ENCODE measurements around the gene DNAH17. TPM values are rescaled to one million over a fixed set of nuclear protein-coding genes. Genes with fewer than 3 reads are reported as not detected.

DNAH17 gene
- total RNA-seq, 2 donors from 2014 or later: 0.10 TPM; not detected in 1

DNA sequence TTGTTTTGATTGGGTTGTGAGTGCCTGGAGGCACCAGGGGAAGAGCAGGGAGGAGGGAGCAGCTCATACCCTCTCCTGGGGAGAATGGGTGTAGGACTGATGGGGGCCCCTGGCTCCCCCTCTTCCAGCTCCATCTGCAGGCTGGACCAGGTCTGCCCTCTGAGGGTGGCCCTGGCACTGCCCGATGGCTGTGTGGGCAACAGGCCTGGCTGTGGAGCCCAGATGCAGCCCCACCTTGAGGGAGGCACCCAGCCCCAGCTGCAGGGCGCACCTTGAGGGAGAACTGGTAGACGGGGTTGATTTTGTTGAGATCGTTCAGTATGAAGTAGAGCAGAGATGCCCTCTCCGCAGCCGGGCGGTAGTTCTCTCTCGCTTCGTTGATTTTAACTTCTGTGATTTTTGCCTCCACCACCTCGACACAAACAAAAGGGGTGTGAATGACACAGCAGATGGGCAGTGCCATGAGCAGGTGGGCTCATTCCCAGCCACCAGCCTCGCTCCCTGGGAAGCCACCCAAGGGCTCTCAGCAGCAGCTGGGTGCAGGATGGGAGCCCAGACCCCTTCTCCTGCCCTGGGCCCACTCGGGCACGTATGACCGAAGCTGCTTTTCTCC, 127.1 kb downstream of the DNAH17 start:
- intact Hi-C loops (cut with DNase I): no loop called here
- no peak for DNase-seq (ENCODE audit: low spot score)

DNA sequence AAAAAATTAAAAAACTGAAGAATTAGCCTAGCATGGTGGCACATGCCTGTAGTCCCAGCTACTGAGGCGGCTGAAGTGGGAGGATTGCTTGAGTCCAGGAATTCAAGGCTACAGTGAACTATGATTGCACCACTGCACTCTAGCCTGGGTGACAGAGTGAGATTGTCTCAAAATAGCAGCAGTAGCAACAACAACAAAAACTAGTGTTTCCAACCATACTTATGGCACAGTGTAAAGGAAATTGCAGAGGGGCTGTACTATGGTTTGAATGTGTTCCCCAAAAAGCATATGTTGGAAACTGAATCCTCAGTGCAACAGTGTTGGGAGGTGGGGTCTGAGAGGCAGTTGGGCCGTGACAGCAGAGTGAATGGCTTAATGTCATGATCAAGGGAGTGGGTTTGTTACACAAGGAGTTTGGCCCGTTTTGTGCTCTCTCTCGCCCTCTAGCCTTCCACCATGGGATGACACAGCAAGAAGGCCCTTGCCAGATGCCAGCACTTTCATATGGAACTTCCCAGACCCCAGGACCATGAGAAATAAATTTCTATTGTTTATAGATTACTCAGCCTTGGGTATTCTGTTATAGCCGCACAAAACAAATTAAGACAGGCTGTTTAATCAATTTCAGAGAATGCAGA, 128.7 kb downstream of the DNAH17 start:
- intact Hi-C loops (cut with DNase I): no loop called here
- no peak for DNase-seq (ENCODE audit: low spot score)

DNA sequence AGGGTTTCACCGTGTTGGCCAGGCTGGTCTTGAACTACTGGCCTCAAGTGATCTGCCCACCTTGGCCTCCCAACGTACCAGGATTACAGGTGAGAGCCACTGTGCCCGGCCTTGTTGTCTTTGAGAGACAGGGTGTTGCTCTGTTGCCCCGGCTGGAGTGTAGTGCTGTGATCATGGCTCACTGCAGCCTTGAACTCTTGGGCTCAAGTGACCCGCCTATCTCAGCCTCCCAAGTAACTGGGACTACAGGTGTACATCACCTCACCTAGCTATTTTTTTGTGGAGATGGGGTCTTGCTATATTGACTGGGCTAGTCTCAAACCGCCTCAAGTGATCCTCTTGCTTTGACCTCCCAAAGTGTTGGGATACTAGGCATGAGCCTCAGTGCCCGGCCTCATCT, 130.4 kb downstream of the DNAH17 start:
- intact Hi-C loops (cut with DNase I): no loop called here

DNA sequence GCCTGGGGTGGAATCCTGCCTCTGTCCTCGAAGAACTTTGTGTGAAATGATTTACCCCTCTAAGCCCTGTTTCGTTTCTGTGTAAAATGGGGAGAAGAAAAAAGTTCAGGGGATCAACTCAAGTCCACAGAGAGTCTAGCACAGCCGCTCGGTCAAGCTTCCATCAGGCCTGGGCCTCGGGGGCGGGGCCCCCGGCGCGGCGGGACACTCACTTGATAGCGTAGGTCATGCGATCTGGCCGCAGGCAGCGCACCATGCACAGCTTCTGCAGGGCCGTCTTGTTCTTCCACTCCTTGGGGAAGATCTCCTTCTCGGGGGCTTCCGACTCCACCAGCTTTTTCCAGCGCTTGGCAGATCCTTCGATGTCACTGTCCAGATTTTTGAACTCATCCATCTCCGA, 132.8 kb downstream of the DNAH17 start:
- intact Hi-C loops (cut with DNase I): no loop called here
- DNase-seq (ENCODE audit: low spot score): no peak

More for the DNA sequence above, 130.4 kb downstream of the DNAH17 start:
- no peak for DNase-seq (ENCODE audit: low spot score)

DNA sequence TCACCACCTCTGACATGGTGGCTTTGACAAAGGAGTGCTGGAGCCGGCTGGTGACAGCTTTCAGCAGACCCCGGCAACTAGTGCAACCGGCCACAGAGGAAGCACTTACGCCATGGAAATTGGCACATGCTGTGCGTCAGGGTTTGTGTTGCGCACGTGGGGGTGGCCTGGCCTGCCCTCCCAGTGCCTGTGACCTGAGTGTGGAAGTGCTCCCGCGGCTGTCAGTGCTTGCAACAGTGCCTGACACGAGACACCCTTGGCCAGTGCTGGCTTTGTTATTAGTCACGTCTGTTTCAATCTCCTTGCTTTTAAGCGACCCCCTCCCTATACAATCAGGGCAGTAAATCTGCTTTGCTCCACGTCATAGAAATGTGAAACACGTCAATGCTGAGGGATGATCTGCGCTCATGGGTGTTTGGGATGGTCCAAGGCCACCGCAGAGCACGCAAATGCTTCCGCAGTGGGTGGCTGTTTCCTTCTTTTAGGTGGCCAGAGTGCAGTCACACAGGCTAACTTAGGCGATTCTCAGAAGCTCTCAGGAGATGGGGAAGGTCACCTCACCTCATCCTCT, 134.5 kb downstream of the DNAH17 start:
- DNase-seq (ENCODE audit: low spot score): peak; percentile 94
- intact Hi-C loops (cut with DNase I): no loop called here

DNA sequence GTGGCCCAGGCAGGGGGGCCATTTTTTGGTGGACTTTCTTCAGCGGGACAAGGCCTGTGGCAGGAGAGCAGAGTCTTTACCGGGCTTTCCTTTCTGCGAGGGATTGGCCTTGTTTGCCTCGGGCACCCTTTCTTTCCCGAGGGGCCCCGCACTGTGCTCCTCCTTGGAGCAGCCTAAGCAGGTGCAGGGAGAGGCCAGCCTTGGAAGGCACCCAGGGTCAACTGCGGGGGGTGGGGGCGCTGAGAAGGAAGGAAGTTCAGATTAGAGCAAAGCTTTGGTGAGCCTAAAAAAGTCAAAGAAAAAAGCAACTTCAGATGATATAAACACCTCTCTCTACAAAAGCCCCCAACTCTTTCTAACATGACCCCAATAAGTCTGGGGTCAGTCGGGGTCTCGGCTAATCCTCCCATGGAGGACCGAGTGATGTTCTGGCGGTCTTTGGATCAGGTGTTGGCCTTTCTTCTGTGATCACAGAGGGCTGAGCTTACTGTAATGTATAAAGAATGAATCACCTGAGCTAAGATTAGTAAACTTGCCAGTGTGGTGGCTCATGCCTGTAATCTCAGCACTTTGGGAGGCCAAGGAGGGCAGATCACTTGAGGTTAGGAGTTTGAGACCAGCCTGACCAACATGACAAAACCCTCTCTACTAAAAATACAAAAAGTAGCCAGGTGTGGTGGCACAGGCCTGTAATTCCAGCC, 135.8 kb downstream of the DNAH17 start:
- no peak for DNase-seq (ENCODE audit: low spot score)
- intact Hi-C loops (cut with DNase I): no loop called here

DNA sequence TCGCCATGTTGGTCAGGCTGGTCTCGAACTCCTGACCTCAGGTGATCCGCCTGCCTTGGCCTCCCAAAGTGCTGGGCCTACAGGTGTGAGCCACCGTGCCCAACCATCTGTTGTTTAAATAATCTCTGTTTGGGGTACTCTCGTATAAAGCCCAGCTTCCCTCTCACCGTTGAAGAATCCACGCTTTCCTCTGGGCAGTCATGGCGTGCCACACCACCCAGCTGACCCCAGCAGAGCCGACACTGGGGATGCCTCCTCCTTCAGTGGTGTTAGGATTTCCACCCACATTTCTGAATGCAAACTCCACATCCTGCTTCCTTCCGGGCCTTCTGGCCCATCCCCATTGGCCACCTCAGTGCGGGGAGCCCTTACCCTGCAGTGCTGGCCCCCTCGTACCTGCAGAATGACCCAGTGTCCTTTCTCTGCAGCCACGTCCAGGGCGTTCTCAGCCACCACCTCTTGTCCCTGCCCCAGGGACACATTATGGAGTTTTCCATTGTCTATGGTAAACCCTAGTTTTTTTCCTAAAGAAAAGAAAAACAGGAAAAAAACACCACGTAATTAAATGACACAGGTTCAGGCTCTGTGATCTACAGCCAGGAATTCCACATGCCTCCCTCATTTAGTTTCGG, 138.4 kb downstream of the DNAH17 start:
- intact Hi-C loops (cut with DNase I): loop anchor here in 1 of 2 donors (5.0 kb wide), 1 partner anchor 1142 kb away; no protein-coding TSS in a partner anchor

DNA sequence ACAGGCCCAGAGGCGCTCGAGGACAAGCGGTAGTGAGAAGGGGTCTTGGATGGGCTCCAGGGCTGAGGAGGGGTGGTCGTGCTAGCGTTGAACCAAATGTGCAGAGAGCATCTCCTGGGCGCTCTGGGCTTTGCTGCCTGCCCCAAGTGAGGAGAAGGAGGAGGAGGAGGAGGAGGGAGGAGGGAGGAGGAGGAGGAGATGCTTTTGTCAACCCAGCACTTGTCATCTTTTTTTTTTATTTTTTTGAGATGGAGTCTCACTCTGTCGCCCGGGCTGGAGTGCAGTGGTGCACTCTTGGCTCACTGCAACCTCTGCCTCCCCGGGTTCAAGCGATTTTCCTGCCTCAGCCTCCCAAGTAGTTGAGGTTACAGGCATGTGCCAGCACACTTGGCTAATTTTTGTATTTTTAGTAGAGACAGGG, 138.9 kb downstream of the DNAH17 start:
- intact Hi-C loops (cut with DNase I): loop anchor here in 1 of 2 donors (5.0 kb wide), 1 partner anchor 1141 kb away; no protein-coding TSS in a partner anchor
- DNase-seq (ENCODE audit: low spot score): no peak

More for the DNA sequence above, 138.4 kb downstream of the DNAH17 start:
- no peak for DNase-seq (ENCODE audit: low spot score)

DNA sequence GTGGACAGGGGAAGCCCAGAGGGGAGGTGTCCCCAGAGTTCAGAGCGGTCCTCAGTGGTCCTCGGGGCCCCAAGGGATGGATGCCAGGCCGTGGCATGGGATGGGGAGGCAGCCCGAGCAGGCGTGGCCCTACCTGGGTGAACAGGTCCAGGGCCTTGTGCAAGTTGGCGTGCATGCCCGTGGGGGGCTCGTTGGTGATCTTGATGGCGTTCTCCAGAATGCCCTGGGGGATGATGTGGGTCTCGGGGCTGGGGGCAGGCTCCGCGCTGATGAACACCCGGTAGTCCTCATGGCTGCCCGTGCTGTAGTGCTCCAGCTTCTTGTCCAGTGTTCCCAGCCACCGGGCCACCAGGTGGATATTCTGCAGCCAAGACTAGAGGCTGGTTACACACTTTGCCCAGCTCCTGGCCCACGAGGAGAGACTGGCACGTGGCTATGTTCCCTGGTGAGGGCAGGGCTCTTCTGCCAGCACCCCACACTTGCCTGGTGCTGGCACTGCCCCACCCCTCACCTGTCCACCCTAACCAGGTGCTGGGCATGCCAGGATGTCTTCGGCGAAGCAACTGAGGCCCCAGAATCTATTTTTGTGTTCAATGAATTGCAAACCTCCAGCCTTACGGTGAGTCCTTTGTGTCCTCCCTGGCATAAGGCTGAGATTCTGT, 139.6 kb downstream of the DNAH17 start:
- intact Hi-C loops (cut with DNase I): loop anchor here in 1 of 2 donors (5.0 kb wide), 1 partner anchor 1140 kb away; no protein-coding TSS in a partner anchor
- DNase-seq (ENCODE audit: low spot score): no peak

DNA sequence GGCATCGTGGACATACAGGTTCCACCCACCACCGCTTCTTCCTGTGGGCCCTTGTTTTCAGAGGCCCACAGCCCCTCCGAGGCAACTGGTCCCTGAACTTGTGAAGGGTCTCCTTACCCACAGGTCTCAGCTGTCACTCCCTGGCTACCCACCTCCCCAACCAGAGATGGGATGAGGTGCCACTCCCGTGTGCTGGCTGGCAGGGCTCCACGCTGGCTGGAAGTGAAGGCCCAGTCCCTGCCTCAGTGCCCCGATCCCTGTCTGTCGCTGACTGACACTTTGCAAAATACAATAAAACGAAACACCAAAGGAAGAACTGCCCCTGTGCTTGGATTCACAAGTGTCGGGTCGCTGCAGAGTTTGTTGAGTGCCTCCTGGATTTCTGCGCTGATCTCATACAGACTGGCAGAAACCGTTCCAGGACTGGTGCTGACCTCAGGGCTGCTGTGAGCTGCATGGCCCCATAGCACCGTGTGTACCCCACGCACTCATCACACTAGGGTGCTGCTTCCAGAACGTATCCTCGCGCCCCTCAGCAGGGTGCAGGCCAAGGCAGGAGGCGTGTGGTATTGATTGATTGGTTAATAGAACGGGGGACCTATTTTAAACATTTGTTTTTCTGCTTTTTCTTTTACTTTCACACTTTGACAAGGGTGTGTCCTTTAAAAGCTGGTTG, 141.7 kb downstream of the DNAH17 start:
- intact Hi-C loops (cut with DNase I): loop anchor here in 1 of 2 donors (5.0 kb wide), 1 partner anchor 1138 kb away; no protein-coding TSS in a partner anchor
- no peak for DNase-seq (ENCODE audit: low spot score)

DNA sequence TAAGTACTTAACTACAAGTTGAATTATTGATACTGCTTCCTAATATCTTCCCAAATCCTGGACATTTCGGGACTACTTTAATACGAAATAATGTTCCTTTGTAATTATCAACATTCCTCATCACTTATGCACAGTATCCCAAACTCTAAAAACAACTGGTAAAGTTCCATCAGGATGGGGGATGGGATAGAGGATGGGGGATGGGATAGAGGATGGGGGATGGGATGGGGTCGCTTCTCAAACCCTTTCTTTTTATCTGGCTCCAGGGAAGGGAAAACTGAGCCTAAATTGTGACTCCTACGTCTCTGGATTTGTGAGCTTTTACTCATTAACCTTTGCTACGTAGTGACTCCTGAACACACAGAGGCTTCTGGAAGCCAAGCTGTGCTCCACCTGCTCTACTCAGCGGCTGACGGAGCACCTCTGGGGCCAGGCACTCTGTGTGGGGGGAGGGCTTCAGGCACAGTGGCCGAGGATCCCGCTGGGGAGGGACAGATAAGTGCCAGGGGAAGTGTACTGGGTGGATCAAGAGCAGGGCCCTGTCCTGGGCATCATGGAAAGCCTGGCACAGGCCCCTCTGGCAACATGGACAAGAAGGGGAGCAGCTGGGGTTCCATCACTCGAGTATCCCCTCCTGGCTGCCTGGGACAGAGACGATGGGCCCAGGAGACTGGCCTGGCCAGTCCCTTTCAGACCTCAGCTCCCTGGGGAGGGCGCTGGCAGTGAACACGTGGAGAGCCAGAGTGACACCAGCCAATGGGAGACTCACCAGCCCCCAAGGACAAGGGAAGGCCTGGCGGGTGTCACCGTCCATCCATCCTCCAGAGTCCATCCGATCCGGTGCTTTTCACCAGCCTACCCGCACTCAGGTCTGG, 142.5 kb downstream of the DNAH17 start:
- DNase-seq (ENCODE audit: low spot score): no peak
- intact Hi-C loops (cut with DNase I): loop anchor here in 1 of 2 donors (5.0 kb wide), 1 partner anchor 1137 kb away; no protein-coding TSS in a partner anchor

DNA sequence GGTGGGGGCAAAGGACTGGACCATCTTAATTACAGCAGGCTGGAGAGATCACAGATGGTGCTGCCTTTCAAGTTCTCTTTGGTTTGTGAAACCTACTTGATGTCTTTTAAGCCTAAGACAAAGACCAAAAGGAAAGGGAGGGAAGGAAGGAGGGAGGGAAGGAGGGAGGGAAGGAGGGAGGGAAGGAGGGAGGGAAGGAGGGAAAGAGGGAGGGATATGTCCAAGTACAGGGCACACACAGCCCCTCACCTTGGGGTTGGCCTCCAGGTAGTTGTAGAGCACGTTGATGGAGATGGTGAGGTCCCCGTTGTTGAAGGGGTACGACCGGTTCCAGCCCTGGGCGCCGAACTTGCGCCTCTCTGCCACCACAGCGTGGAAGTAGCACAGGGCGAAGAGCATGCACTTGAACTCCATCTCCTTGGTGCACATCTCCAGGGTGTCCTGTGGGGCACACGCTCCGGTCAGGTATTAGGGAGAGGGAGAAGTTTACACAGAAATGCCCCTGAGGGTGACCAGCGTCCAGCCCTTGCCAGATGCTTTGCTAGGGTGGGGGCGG, 143.3 kb downstream of the DNAH17 start:
- no peak for DNase-seq (ENCODE audit: low spot score)

DNA sequence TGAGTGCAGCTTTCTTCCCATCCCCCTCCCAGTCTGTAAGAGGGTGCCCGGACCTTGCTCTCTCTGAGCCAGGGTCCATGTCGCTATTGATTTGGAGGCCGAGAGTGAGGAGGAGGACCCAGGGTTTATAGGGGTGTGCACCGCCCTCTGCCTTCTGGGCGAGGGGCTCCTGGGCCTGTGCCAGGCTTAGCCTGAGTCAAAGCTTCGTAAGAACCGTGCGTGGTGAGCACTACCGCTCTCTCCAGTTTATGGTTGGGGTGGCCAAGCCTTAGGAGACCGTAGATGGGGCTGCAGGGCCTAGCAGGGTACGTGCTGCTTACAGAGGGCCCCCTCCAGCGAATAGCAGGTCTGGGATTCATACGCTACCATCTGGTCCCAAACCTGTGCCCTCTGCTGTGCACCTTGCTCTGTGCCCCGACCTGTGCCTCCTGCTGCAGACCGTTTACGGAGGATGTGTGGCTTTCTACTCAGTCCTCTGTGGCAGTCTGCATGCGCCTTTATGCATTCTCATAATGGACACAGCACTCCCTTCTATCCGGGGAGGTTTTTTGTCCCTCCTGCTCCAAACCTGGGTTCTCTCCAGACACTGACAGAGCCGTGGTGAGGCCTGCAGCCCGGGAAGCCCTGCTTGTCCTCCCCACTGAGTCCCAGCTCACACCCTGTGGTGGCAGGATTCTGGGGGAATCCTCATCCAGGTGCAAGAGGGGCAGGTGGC, 144.0 kb downstream of the DNAH17 start:
- intact Hi-C loops (cut with DNase I): no loop called here

More for the DNA sequence above, 143.3 kb downstream of the DNAH17 start:
- intact Hi-C loops (cut with DNase I): no loop called here

DNA sequence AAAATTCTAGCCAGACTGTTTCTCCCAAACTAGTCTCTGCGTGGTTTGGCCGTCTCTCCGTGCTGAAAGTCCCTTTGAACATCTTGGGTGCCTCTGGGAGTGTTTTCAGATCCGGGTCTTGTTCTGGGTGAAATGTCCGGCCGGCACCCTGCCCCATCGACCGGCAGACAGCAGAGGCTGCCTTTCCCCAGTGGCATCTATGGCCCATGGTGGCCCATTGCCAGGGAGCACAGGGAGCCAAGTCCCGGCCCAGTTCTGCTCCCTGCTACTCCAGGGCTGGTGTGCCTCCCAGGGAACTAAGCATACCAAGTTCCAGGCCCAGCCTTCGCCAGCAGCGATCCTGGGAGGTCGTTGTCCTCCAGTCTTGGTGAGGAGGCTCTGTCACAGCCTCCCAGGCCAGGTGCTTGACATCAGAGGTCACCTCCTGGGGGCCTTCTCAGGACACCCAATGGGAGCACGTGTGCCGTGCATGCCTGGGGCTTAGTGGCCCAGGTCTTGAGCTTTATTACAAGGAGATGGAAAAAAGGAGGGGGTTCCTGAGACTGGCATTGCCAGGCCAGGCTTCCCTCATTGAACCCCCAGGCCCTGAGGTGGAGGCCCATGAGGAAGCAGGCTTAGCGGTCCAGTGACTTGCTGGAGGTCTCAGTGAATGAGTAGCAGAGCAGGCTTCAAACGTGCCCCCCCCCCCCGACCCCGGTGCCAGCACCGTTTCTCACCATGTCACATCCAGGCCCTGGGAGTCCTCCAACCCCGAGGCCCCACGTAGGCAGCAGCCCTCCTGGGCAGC, 144.8 kb downstream of the DNAH17 start:
- no peak for DNase-seq (ENCODE audit: low spot score)
- intact Hi-C loops (cut with DNase I): no loop called here

More for the DNA sequence above, 144.0 kb downstream of the DNAH17 start:
- DNase-seq (ENCODE audit: low spot score): no peak

DNA sequence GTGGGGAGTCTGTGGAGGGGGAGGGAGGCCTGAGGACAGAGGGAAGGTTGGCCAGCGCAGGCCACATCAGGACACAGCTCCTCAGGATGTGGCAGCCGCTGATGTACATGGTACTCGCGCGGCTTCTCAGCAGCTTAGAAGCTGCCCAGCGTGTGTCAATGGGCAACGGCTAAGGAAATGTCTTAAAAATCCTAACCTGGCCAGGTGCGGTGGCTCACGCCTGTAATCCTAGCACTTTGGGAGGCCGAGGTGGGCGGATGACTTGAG, 145.6 kb downstream of the DNAH17 start:
- intact Hi-C loops (cut with DNase I): no loop called here
- no peak for DNase-seq (ENCODE audit: low spot score)
